T-helper 2 cell (primary cell): ENCODE results near the gene THAP2.
A peak's percentile ranks its signal among the peaks of the same experiment; 100 is the strongest.
"Not testable (repeated sequence)": the region's sequence is repeated elsewhere in the genome, so short reads cannot be mapped to it uniquely, and the experiment has no call there.

ENCODE experiments used
- DNase-seq, 5 experiments: peaks; one replicate each; pipeline versions ENCODE4 v3.0.0 to v3.0.0-alpha.2; 2012 to 2022

Gene THAP2

GRCh38 chr12:71662849-71663560 lies 1.1 kb upstream of the THAP2 start:
- DNase-seq: peak; percentile 42 to 86 (median 70)

GRCh38 chr12:71664411-71665089 lies 449 bp downstream of the THAP2 start:
- no peak for DNase-seq

GRCh38 chr12:71665090-71665463 lies 976 bp downstream of the THAP2 start:
- no peak for DNase-seq

- no peak for DNase-seq
Measured at GRCh38 chr12:71666259-71666658, 2.2 kb downstream of the THAP2 start.

GRCh38 chr12:71671311-71671710 lies 7.2 kb downstream of the THAP2 start:
- DNase-seq: peak in 1 of 5 experiments; percentile 51

- no peak for DNase-seq
Measured at GRCh38 chr12:71671816-71672215, 7.7 kb downstream of the THAP2 start.

GRCh38 chr12:71682466-71682865 lies 18.4 kb downstream of the THAP2 start:
- DNase-seq: no peak

- DNase-seq: no peak
Measured at GRCh38 chr12:71683633-71684032, 19.5 kb downstream of the THAP2 start.

- DNase-seq: peak in 1 of 5 experiments; percentile 74
Measured at GRCh38 chr12:71684081-71684480, 20.0 kb downstream of the THAP2 start.

- DNase-seq: no peak
Measured at GRCh38 chr12:71685312-71685906, 21.3 kb downstream of the THAP2 start.

GRCh38 chr12:71685914-71686657 lies 22.0 kb downstream of the THAP2 start, which contains the start of gene TMEM19:
TSS of gene TMEM19 (plus strand) at chr12:71686082. CDS start at chr12:71686681, 599 bp downstream.
- DNase-seq: peak; percentile 62 to 88 (median 76)

- DNase-seq: peak in 1 of 5 experiments; percentile 33
Measured at GRCh38 chr12:71686658-71687025, 22.5 kb downstream of the THAP2 start.

GRCh38 chr12:71687172-71687571 lies 23.1 kb downstream of the THAP2 start:
- not testable (repeated sequence) for DNase-seq

- no peak for DNase-seq
Measured at GRCh38 chr12:71688961-71689570, 25.0 kb downstream of the THAP2 start.

GRCh38 chr12:71691504-71692129 lies 27.5 kb downstream of the THAP2 start:
- DNase-seq: no peak

GRCh38 chr12:71693126-71693525 lies 29.0 kb downstream of the THAP2 start:
- no peak for DNase-seq

- not testable (repeated sequence) for DNase-seq
Measured at GRCh38 chr12:71693651-71694050, 29.6 kb downstream of the THAP2 start.

- DNase-seq: no peak
Measured at GRCh38 chr12:71694099-71694820, 30.2 kb downstream of the THAP2 start.

GRCh38 chr12:71695782-71696181 lies 31.7 kb downstream of the THAP2 start:
- DNase-seq: no peak

- not testable (repeated sequence) for DNase-seq
Measured at GRCh38 chr12:71702181-71702580, 38.1 kb downstream of the THAP2 start.

- no peak for DNase-seq
Measured at GRCh38 chr12:71702590-71702989, 38.5 kb downstream of the THAP2 start.
